ENCODE data around the gene CCDC57. TPM values are rescaled to one million over a fixed set of nuclear protein-coding genes. Genes with fewer than 3 reads are reported as not detected.

Gene CCDC57
- polyA plus RNA-seq, 1 donor, result 31.7 TPM

- no peak for DNase-seq (ENCODE audit: low read depth)
These were observed 105.2 kb downstream of the CCDC57 start for GRCh38 chr17:82107341-82107860.

- no peak for DNase-seq (ENCODE audit: low read depth)
These were observed 105.8 kb downstream of the CCDC57 start for GRCh38 chr17:82106688-82107305.

GRCh38 chr17:82105882-82106687 is 106.6 kb downstream of the CCDC57 start:
- no peak for DNase-seq (ENCODE audit: low read depth)

- no peak for DNase-seq (ENCODE audit: low read depth)
These were observed 107.2 kb downstream of the CCDC57 start for GRCh38 chr17:82105417-82105881.

GRCh38 chr17:82104797-82105416 is 107.7 kb downstream of the CCDC57 start:
- no peak for DNase-seq (ENCODE audit: low read depth)

GRCh38 chr17:82103553-82104451 is 108.8 kb downstream of the CCDC57 start:
- DNase-seq (ENCODE audit: low read depth), result no peak

- DNase-seq (ENCODE audit: low read depth), result no peak
These were observed 110.6 kb downstream of the CCDC57 start for GRCh38 chr17:82101767-82102679.

- DNase-seq (ENCODE audit: low read depth), result no peak
These were observed 111.3 kb downstream of the CCDC57 start for GRCh38 chr17:82101301-82101715.

- DNase-seq (ENCODE audit: low read depth), result no peak
These were observed 111.9 kb downstream of the CCDC57 start for GRCh38 chr17:82100502-82101298.

- no peak for DNase-seq (ENCODE audit: low read depth)
These were observed 113.5 kb downstream of the CCDC57 start for GRCh38 chr17:82098939-82099763.

GRCh38 chr17:82098169-82098938 is 114.3 kb downstream of the CCDC57 start, which contains the start of gene FASN:
TSS of gene FASN (minus strand) at chr17:82098236. CDS start at chr17:82096445, 1,791 bp downstream.
- peak; percentile 89 for DNase-seq (ENCODE audit: low read depth)

GRCh38 chr17:82097919-82098168 is 114.8 kb downstream of the CCDC57 start:
- DNase-seq (ENCODE audit: low read depth), result no peak

- DNase-seq (ENCODE audit: low read depth), result no peak
These were observed 115.3 kb downstream of the CCDC57 start for GRCh38 chr17:82097184-82097918.

- DNase-seq (ENCODE audit: low read depth), result no peak
These were observed 115.9 kb downstream of the CCDC57 start for GRCh38 chr17:82096709-82097183.

- DNase-seq (ENCODE audit: low read depth), result no peak
These were observed 116.6 kb downstream of the CCDC57 start for GRCh38 chr17:82095777-82096708.

Measured in forelimb muscle (tissue), 1 donor.